Erythroblast (primary cell): ENCODE results near the gene ATP6V1F.

Experiments used
- GATA1 ChIP-seq: IDR thresholded peaks from 2 replicates; pipeline ENCODE4 v1.6.1; 2011; ENCODE audit warnings: low read depth, mild to moderate bottlenecking, control low read depth, low read length, moderate library complexity
- POLR2A ChIP-seq: IDR thresholded peaks from 2 replicates; pipeline ENCODE4 v1.6.1; 2011; ENCODE audit warnings: mild to moderate bottlenecking, low read length

- TF ChIP-seq POLR2A (no peak), GATA1 (no peak)
These were observed 30.0 kb downstream of the ATP6V1F start for GRCh38 chr7:128892521-128893250.
